ENCODE measurements around the gene RFX7.
"Not testable (repeated sequence)": the region's sequence is repeated elsewhere in the genome, so short reads cannot be mapped to it uniquely, and the experiment has no call there.

RFX7 gene

GRCh38 chr15:56243163-56244037, at the start of gene RFX7:
RFX7 (minus strand) TSS chr15:56243879; CDS start chr15:56243285, 594 bp downstream.
- peak; percentile 88 for DNase-seq

DNA sequence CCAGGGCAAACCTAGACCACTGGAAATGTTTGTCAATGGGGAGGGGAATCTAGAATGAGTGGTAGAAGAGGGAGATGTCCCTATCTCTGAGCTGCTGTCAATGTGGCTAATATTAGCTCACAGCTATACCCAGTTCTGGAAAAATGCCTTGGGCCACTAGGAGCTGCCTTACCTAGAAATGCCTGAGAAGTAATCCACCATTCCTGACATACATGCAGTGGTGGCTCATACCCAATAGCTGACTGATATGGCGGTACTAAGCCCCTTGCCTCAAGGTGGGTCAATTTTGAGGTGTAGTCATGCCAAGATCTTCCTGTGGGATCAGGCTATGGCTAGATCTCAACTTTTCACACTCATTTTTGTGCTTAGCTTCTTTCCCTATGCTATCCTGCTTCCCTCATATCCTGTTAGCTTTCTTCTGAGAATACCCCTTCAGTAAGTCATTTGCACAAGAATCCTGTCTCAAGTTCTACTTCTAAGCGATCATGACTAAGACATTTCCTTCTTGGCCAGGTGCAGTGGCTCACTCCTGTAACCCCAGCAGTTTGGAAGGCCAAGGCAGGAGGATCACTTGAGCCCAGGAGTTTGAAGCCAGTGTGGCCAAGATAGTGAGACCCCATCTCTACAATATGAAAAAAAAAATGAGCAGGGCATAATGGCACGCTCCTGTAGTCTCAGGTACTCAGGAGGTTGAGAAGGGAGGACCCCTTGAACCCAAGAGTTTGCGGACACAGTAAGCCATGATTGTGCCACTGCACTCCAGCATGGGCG, 49.1 kb upstream of the RFX7 start:
- DNase-seq = no peak

GRCh38 chr15:56291741-56292140, 48.1 kb upstream of the RFX7 start:
- DNase-seq = no peak

DNA sequence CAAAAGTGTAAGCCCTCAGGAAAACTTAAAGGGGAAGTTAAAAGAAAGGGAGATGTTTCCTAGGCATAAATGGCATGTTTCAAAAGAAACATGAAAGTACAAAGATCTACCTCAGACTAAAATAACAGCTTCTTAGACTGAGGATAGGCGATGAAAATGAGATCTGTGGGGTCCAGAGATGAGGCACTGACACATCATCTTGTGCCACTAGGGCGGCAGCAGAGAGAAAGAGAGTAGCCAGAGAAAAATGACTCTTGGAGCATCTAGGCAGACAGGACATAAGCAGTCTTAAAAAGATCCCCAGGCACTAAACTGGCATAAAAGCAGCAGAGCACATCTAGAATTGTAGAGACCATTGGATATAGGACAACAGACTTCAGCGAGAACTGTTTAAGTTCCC, 42.5 kb upstream of the RFX7 start:
- peak; percentile 56 for DNase-seq

DNA sequence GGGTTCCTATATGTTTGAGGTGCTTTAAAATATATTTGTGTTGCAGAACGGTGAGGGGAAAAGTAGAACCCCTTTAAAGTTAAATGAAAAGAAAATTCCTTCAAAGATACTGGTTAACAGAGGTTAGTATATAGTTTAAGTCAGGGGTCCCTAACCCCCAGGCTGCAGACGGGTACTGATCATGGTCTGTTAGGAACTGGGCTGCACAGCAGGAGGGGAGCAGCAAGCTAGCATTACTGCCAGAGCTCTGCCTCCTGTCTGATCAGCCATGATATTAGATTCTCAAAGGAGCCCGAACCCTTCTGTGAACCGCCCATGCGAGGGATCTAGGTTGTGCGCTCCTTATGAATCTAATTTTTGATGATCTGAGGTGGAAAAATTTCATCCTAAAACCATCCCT, 37.5 kb upstream of the RFX7 start:
- no peak for DNase-seq

DNA sequence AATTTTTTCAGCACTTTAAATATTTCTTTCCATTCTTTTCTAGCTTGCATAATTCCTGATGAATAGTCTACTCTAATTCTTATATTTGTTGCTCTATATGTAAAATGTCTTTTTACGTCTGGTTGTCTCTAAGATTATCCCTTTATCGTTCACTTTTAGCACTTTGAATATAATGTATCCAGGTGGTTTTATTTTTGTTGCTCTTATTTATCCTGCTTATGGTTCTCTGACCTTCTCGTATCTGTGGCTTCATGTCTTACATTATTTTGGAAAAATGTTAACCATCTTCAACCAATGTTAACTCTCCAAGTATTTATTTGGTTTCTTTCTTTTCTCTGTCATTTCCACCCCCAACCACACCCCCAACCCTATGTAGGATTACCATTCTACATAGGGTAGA, 30.0 kb upstream of the RFX7 start:
- no peak for DNase-seq

DNA sequence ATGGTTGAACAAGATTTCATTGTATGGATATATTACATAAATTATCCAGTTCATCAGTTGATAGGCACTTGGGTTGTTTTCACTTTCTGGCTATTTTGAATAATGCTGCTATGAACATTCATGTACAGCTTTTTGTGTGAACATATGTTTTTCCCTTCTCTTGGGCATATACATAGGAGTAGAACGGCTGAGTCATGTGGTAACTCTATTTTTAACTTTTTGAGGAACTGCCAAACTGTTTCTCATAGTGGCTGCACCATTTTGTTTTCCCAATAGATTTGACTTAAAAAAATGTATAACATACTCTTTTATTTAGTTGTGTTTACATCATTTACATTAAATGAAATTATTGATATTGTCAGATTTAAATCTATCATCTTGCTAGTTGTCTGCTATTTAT, 28.8 kb upstream of the RFX7 start:
- peak; percentile 45 for DNase-seq

DNA sequence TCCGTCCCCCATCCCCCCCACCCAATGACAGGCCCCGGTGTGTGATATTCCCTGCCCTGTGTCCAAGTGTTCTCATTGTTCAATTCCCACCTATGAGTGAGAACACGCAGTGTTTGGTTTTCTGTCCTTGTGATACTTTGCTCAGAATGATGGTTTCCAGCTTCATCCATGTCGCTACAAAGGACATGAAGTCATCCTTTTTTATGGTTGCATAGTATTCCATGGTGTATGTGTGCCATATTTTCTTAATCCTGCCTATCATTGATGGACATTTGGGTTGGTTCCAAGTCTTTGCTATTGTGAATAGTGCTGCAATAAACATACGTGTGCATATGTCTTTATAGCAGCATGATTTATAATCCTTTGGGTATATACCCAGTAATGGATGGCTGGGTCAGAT, 22.8 kb upstream of the RFX7 start:
- not testable (repeated sequence) for DNase-seq

DNA sequence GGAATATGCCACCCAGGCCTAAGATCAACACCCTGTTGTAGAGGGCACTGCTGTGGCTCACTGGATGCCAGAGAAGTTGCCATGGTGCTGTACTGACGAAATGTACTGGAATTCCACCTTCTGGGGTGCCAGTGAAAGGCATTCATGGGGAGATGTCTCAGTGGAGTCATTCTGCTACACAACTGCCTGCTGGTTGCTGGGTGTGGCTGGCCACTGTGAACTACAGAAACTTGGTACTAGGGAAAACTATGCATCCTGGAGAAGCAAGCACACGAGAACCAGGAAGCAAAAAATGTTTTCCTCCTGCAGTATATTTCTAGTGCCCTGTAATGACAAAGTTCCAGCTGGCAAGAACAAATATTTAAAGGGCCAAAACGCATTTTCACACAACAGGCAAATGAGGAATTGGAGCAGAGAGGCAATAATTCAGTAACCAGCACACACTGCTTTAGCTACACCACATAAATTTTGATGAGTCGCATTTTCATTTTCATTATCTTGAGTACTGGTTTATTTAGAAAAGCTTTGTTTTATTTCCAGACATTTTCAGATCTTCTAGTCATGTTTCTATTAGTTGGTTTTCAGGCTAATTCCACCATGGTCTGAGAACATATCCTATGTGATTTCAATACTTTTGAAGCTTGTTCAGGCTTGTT, 18.3 kb upstream of the RFX7 start:
- peak; percentile 61 for DNase-seq

- DNase-seq = not testable (repeated sequence)
These were observed 13.6 kb upstream of the RFX7 start for GRCh38 chr15:56257306-56257705.

DNA sequence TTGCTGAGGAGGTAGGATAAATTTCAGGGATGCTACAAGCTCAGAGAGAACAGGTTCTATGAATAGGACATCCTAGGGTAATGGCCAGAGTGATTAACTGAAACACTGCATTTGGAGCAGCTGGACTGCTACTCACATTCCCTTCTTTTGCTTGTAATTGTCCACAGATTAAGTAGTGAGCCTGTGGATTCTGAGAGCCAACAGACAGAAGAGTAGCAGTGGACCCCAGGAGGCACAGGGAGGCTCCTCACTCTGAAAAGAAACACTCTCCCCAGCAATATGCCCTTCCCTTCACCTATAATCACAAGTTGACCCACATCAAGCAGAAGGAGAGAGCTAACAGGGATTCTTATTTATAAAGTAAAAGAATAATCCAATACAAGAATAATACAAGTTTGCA, 10.6 kb upstream of the RFX7 start:
- DNase-seq = no peak

- no peak for DNase-seq
These were observed 8.7 kb upstream of the RFX7 start for GRCh38 chr15:56252386-56252785.

DNA sequence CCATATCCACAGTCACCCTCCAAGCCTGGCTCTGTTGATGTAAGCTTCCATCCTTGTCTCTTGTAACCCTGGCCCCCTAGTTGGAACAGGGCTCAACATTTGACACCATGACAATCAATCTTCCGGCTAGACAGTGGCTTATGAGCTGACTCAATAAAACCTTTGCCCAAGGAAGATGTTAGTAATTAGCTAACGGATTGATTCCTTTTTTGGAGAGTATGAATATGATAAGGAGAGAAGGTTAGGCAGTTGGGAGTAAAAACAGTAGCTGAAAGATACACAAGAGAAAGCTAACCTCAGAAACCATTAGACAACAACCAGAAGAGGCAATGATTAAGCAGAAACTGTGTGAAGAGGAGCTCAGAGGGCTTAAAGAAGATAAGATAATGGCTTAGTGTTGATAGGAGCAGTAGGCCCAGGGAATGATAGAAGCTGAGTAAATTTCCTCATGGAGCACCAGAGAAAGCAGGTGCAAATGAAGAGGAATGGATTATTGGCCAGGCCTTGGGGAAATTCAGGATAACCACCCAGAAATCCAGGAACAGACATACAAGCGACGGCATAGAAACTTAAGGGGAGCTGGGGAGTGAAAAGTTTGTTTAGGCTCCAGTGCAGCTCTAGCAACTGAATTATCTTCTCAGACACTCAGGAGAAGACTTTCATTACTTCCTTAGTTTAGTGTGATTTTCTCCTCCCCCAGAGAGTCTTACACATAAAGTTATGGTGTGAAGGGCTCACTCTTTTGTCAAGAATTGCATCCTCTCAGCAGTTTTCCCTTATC, 7.8 kb upstream of the RFX7 start:
- DNase-seq = peak; percentile 89

- no peak for DNase-seq
These were observed 6.9 kb upstream of the RFX7 start for GRCh38 chr15:56250626-56251025.

- DNase-seq = peak; percentile 89
These were observed 5.4 kb upstream of the RFX7 start for GRCh38 chr15:56249092-56249491.

DNA sequence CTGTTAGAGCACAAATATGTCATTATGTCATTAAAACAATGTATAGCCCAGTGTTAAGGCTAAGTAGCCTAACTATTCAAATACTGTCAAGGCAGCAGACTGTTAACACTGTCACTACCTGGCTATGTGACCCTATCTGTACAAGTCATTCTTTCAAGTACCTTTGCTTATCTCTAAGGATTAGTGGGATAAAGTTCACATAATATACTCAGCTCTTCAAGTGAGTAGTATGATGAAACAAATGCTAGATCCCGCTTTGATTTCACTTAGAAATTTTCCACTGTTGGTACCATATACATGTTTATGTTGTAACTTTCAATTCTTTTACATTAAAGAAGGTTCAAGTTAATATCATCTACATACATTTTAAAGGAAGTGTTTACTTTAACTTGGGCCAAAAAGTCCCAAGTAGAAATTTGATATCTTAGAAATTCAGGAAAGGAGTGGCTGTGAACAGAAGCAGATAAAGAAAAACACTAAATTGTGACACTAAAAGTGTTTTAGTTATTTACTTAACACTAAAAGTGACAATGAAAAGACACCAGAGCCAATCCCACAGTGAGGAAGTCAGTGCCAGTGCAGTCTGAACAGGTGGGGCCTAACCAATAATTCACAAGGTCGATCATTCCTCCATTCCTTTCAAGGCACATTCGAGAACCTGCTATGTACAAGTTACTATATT, 4.8 kb upstream of the RFX7 start:
- no peak for DNase-seq

GRCh38 chr15:56247266-56247665, 3.6 kb upstream of the RFX7 start:
- DNase-seq = no peak

GRCh38 chr15:56245871-56246814, 2.5 kb upstream of the RFX7 start:
- DNase-seq = peak; percentile 97

GRCh38 chr15:56244811-56245576, 1.3 kb upstream of the RFX7 start:
- peak; percentile 45 for DNase-seq

All from hematopoietic multipotent progenitor cell treated with erythropoietin and hydrocortisone succinate and interleukin-3 and kit ligand, for 4 days (in vitro differentiated cells).